ENCODE data around the gene PARP14.
A peak's percentile ranks its signal among the peaks of the same experiment; 100 is the strongest.
"Not testable (repeated sequence)": the region's sequence is repeated elsewhere in the genome, so short reads cannot be mapped to it uniquely, and the experiment has no call there.

The PARP14 gene

DNA sequence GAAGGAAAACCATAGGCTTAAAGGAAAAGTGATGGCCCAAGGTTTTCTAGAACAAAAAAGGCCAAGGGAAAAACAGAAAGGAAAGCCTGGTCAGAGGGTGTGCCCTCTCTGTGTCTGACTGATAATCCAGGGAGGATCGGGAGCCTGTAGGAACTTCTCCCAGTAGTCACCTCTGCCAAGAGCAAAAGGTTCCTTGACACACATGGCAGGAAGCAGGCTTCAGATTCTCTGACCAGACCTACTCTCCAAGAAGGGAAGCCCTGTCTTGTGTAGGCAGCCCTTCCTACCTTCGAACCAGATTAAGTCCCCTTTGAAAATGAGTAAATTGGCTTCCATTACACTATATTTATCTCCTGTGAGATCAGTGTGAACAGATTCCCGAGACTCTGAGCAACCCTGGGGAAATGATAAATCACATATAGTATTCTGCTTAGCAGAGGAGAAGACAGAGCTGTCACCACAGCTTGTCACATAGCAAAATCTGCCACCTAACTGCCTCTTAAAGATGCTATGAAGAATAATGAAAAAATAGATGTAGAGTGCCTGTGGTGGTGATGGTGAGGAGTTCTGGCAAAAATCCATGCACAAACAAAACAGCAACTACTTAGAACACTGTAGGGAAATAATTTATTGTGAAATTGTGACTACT, 38.8 kb downstream of the PARP14 start:
- no peak for DNase-seq (ENCODE audit: low spot score)

DNA sequence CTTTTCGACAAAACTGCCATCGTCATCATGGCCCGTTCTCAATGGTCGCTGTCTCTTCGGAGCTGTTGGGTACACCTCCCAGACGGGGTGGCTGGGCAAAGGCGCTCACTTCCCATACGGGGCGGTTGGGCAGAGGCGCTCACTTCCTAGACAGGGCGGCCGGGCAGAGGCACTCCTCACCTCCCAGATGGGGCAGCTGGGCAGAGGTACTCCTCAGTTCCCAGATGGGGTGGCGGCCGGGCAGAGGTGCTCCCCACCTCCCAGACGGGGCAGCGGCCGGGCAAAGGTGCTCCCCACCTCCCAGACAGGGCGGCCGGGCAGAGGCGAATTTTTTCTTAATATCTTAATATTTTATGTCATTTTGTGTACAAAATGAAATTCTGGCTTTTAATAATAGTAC, 44.5 kb downstream of the PARP14 start:
- no peak for DNase-seq (ENCODE audit: low spot score)

DNA sequence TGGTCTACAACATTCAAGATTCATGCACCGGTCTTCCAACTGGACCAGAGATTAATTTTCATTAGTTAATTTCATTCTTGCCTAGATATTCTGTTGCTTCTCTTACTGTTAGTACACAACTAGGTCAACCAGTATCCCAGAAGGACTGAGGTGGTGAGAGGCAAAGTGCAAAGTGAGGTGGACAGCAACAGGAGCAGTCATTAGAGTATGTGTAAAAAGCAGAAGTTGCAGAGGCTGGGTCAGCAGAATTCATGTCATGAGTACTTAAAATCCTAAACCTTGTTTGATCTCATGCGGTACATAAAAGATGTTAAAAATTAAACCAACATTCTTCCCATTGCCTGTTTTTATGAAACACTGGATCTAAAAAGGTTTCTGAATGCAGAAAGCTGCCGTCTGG, 46.7 kb downstream of the PARP14 start:
- DNase-seq (ENCODE audit: low spot score), result no peak

DNA sequence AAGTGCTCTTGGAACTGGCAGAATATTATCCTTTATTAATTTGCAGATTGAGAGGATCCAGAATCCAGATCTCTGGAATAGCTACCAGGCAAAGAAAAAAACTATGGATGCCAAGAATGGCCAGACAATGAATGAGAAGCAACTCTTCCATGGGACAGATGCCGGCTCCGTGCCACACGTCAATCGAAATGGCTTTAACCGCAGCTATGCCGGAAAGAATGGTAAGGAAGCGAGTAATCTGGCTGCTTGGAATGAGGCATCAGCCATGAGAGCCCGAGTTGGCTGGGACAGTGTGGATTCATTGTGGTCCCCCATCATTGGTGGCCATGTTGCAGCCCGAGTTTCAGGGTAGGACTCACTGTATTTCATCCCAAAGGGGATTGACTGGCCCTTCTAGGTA, 47.1 kb downstream of the PARP14 start:
- no peak for DNase-seq (ENCODE audit: low spot score)

DNA sequence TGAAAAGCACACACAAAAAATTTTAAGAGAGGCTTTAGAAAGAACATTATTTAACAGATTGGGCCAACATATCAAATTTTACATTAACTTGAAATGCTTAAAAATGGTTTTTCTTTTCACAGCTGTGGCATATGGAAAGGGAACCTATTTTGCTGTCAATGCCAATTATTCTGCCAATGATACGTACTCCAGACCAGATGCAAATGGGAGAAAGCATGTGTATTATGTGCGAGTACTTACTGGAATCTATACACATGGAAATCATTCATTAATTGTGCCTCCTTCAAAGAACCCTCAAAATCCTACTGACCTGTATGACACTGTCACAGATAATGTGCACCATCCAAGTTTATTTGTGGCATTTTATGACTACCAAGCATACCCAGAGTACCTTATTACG, 47.5 kb downstream of the PARP14 start:
- no peak for DNase-seq (ENCODE audit: low spot score)

DNA sequence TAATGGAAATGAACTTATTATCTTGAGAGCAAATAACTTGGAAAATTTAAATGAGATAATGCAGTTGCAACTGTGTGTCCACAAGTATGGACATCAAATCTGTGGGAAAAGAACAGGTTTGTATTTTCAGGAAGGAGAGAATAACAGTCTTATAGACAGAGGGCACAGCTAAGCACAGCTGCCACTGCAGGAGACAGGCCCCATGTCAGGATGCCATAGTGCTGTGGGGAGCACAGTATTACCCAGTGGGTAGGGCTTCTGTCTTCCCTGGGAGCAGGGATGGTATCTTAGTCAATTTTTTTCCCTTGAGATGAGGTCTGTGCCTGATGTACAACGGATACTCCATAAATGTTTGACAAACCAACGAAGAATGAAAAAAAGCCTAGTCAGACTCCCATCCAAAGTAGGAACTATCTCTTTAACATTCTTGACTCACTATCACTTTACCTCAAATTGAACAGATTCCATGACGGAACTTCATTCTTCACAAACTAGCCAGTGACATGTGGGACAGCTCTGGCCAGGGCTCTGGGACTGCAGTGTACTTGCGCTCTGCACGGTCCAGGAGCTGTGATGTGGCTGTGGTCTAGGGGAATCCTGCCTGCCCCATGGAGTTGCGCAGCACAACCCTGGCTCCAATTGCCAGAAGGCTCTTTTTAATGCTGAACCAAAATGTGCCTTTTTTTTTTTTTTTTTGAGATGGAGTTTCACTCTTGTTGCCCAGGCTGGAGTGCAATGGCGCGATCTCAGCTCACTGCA, 48.3 kb downstream of the PARP14 start:
- no peak for DNase-seq (ENCODE audit: low spot score)

DNA sequence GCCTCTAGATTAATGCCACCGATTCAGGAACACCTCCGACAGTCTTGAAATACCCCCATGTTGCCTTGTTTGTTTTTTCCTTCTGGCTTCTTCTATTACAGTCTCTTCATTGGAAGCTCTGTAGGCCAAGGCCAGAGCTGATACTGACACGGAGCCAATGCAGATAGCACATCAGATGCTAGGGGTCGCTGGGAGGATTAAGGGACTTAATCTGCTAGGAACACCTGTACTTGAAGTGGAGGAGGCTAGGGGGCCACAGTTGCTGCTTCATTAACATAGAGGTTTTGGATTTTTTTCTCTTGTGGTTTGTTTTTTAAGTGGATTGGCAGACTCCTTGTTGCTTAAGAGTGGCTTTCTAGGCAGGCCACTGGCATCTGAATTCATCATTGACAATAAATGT, 49.6 kb downstream of the PARP14 start:
- no peak for DNase-seq (ENCODE audit: low spot score)

DNA sequence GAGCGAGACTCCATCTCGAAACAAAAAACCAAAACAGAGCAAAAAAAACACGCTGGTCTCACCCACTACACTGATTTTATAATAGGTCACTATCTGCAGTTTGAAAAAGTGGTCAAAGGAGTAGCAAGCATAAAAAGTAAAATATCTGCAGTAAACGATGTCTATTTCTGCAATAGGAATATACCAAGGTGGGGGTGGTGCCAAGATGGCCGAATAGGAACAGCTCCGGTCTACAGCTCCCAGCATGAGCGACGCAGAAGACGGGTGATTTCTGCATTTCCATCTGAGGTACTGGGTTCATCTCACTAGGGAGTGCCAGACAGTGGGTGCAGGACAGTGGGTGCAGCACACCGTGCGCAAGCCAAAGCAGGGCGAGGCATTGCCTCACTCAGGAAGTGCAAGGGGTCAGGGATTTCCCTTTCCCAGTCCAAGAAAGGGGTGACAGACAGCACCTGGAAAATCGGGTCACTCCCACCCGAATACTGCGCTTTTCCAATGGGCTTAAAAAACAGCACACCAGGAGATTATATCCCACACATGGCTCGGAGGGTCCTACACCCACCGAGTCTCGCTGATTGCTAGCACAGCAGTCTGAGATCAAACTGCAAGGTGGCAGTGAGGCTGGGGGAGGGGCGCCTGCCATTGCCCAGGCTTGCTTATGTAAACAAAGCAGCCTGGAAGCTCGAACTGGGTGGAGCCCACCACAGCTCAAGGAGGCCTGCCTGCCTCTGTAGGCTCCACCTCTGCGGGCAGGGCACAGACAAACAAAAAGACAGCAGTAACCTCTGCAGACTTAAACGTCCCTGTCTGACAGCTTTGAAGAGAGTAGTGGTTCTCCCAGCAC, 52.3 kb downstream of the PARP14 start:
- DNase-seq (ENCODE audit: low spot score), result not testable (repeated sequence)

DNA sequence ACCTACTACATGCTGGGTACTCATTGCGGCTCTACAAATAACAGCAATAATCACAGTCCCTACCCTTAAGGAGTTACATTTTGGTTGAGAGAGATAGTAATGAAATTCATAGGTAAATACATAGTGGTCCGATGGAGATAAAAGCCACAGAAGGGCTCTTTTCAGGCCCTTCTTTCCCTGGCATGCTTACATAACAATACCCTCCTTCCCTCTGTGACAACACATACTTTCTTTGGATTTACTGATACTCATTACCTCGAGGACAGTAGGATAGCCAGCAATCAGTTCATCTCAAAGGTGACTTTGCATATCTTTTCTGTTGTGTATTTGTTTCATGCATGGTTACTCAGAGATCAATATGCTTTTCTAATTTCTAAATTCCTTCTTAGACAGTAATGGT, 58.5 kb downstream of the PARP14 start:
- no peak for DNase-seq (ENCODE audit: low spot score)

DNA sequence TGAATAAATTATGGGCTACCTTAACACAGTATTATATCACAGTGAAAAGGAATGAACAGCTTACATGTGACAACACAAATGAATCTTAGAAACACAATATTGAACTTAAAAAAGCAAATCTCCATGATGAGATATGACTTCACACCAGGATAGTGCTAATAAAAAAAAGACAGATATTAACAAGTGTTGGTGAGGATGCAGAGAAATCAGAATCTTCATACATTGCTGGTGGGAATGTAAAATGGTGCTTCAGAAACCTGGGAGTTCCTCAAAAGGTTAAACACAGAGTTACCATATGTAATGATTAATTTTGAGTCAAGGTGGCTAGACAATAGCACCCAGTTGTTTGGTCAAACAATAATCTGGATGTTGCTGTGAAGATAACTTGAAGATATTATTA, 61.6 kb downstream of the PARP14 start:
- DNase-seq (ENCODE audit: low spot score), result no peak

DNA sequence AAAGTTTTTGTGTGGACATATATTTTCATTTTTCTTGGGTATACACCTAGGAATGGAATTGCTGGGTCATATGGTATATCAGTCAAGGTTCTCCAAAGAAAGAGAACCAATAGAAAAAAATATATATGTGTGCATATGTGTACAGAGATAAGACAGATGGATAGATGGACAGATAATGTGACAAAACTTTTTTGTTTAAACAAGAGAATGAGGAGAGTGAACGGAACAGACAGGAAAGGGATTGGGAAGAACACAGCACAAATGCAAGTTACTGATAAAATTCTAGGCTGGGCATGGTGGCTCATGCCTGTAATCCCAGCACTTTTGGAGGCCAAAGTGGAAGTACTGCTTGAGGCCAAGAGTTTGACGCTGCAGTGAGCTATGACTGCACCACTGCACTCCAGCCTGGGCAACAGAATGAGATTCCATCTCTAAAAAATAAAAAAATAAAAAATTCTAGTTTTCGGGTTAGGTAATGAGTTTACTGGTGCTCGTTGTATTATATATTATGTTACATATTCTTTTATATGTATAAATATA, 63.0 kb downstream of the PARP14 start:
- DNase-seq (ENCODE audit: low spot score), result no peak

DNA sequence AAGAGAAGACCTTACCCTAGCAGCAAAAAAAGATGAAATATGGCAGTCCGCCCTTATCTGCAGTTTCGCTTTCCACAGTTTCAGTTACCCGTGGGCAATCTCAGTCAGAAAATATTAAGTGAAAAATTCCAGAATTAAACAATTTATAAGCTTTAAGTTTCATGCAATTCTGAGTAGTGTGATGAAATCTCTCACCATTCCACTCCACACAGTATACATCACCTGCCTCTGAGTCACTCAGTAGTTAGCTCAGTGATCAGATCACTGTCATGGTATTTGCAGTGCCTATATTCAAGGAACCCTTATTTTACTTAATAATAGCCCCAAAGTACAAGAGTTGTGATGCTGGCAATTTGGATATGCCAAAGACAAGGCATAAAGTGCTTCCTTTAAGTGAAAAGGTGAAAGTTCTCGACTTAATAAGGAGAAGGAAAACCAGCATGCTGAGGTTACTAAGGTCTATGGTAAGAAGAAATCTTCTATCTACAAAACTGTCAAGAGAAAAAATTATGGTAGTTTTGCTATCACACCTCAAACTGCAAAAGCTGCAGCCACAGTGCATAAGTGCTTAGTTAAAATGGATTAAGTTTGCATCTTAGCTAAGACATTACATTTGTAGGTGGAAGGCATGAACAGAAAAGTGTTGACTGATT, 64.9 kb downstream of the PARP14 start:
- DNase-seq (ENCODE audit: low spot score), result no peak

DNA sequence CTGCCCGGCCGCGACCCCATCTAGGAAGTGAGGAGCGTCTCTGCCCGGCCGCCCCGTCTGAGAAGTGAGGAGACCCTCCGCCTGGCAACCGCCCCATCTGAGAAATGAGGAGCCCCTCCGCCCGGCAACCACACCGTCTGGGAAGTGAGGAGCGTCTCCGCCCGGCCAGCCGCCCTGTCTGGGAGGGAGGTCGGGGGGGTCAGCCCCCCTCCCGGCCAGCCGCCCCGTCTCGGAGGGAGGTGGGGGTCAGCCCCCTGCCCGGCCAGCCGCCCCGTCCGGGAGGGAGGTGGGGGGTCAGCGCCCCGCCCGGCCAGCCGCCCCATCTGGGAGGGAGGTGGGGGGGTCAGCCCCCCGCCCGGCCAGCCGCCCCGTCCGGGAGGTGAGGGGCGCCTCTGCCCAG, 66.7 kb downstream of the PARP14 start:
- not testable (repeated sequence) for DNase-seq (ENCODE audit: low spot score)

DNA sequence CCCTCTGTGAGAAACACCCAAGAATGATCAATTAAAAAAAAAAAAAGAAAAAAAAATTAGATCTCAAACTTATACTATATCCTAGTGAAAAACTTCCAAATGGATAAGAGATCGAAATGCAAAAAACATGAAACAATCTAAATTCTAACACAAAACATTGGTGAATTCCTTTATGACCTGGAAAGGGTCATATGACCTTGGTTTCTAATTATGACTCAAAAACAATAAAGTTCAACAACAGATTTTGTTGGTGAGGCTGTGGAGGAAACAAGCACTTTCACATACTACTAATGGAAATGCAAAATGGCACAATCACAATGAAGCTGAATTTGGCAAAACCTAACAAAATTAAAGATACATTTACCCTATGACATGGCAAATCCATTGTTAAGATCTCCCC, 67.7 kb downstream of the PARP14 start:
- no peak for DNase-seq (ENCODE audit: low spot score)

DNA sequence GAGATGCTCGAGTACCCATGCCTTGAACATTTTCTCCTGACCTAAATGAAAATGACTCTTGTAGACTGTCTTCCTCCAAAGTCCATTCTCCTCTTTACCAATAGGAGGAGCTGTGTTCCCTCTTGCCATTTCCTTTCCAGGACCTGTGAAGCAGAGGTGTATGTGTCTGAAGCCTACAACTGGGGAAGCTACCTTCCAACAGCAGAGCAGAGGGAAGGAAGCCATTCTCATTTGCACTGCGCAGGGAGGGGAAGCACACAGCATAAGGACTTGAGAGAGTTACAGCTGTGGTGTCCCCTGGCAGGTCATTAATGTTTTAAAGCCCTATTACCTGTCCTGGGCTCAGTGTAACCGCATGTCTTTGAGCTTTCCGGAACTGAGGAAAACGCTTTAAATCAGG, 74.3 kb downstream of the PARP14 start:
- DNase-seq (ENCODE audit: low spot score), result peak; percentile 30

DNA sequence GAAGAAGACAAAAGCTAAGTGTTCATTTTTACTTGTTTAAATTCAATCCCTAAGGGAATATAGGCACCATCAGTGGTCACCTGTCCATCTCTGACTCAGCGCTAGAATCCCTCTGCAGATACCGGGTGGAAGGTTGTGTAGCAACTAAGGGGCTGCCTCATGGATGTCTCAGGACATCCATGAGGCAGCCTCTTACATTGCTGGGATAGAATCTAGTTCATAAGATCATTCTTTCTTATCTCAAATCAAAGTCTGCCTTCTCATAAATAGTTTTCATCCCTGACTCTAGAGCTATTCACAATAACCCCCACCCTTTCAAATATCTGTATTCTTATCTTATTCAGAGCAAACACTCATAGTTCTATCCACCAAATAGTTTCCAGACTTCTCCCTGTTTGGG, 74.9 kb downstream of the PARP14 start:
- DNase-seq (ENCODE audit: low spot score), result no peak

DNA sequence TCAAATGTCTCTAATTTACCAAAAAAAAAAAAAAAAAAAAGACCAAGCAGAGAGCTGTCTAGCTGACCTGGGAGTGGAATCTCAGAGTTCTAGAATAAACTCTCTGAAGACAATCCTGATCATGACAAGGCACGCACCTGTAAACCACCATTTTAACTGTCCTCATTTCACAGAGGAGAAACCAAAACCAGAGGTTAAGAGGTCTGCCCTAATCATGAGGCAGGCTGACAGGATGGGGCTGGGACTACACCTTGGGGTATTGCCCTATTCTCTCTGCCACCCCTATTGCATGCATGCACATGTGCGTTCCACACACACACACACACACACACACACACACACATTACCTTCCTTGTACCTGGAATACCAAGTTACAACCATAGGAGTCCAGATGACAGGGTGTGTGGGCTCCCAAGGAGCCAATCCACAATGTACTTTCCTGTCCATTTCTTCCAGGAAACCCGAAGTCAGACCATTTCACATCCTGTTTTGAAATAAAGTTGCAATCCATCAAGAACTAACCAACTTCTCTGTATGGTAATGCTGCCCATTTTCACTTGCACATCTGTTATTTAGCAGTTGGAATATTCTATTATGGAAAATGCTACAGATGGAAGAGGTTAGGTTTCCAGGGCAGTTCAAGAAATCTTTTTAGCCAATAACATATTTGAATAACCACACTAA, 78.4 kb downstream of the PARP14 start:
- DNase-seq (ENCODE audit: low spot score), result no peak

DNA sequence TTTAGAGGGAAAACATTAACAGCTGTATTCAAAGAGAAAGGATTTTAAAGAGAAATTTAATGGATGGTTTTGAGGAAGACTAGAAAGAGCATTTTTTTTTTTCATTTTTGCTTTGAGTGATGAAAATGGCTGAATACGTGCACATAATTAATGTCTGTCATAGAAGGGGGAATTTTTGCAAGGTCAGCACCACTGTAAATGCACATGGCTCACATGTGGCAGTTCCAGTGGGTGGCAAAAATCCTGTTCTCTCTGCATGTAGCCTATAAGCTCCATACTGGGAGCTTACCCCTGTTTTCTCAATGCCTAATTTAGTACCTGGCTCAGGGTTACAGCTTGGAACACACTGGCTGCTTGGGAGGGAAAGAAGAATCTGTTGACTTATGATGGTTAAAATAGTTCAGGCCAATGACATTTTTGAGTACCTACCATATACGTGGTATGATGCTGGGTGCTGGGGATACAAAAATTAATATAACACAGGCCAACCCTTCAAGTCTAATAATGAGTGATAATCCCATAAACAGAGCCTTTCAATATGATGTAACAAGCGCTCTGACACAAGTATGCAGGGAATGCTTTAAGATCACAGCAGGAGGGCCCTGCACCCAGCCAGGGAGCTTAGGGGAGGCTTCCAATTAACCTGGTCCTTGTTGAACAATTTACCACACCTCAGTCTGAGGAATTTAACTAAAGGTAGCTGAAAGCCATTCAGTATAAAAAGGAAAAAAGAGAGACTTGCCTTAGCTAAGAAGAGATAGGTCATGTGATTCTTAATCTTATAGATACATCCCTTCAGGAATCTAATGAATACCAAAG, 80.0 kb downstream of the PARP14 start:
- DNase-seq (ENCODE audit: low spot score), result no peak

DNA sequence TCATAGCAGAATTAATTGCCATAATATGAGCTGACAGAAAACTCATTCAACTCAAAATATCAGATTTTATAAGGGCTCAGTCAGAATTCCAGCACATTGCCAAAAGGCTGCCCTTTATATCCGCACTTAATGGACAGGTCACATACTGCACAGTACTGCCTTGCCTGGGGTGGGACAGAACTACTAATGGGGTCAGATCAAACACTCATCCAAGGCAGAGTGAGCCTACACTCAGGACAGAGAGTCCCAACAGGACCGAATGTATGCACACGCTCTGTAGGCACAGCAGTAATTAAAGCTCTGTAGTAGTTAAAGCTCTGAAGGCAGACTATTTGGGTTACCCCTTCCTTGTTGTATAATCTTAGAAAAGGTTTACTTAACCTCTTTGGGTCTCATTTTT, 85.8 kb downstream of the PARP14 start:
- no peak for DNase-seq (ENCODE audit: low spot score)

DNA sequence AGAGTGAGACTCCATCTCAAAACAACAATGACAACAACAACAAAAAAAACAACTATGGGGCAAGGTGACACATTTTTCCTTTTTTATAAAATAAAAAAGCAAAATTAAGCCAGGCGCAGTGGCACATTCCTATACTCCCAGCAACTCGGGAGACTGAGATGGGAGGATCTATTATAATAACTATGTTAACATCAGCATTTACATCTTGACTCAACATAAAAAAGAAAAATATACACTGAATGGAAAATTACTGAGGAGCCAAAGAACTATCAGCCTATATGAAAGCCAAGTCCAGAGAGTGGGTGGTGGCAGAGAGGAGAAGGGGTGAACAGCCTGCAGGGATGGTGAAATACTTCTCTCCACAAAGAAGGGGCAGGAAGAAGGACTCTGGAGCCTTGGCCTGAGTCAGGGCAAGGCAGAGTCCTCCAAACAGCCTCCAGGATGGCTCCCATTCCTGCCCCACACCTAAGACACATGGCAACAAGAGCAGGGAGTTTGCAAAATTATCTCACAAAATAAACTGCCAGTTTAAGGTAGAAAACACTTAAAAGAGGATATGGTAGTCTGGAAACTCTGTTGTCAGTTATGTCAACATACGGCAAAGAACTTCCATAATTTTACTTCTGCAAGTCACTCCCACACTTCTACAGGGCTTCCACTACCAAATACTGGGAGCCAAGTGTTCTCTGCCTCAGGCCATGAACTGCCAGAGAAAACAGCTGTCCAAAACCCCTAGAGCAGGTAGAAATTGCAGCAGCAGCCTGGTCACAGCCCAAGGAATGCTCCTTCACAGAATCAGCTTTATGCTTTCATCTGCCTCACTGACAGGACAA, 87.1 kb downstream of the PARP14 start:
- no peak for DNase-seq (ENCODE audit: low spot score)

Measured in kidney capillary endothelial cell (primary cell).